ENCODE results near the gene ARID5B.
"Not testable (repeated sequence)": the region's sequence is repeated elsewhere in the genome, so short reads cannot be mapped to it uniquely, and the experiment has no call there.

The ARID5B gene

GRCh38 chr10:62022830-62023229, 121.3 kb downstream of the ARID5B start:
- H3K27me3 ChIP-seq (ENCODE audit: low read depth): no peaks in the 10 kb centered on the region
- no peaks in the 10 kb centered on the region for H3K9me3 ChIP-seq
- in situ Hi-C loops (cut with MboI; ENCODE audit: low sequenced_read_pairs): no loop called here
- no peaks in the 10 kb centered on the region; the same call in none of the 2 replicates for H3K36me3 ChIP-seq (replicated peaks)
- DNase-seq (ENCODE audit: low spot score in 2 of 2): no peak
- peaks cover 32% of the 10 kb centered on the region for H3K4me1 ChIP-seq
- no peak overlapping the region for H3K4me3 ChIP-seq

- in situ Hi-C loops (cut with MboI; ENCODE audit: low sequenced_read_pairs): no loop called here
- no peaks in the 10 kb centered on the region; the same call in none of the 2 replicates for H3K36me3 ChIP-seq (replicated peaks)
- H3K9me3 ChIP-seq: no peaks in the 10 kb centered on the region
- no peak for DNase-seq (ENCODE audit: low spot score in 2 of 2)
- no peak overlapping the region for H3K4me3 ChIP-seq
- H3K27me3 ChIP-seq (ENCODE audit: low read depth): no peaks in the 10 kb centered on the region
- H3K4me1 ChIP-seq: peaks cover 27% of the 10 kb centered on the region
Observed at GRCh38 chr10:62023329-62023728, 121.8 kb downstream of the ARID5B start.

DNA sequence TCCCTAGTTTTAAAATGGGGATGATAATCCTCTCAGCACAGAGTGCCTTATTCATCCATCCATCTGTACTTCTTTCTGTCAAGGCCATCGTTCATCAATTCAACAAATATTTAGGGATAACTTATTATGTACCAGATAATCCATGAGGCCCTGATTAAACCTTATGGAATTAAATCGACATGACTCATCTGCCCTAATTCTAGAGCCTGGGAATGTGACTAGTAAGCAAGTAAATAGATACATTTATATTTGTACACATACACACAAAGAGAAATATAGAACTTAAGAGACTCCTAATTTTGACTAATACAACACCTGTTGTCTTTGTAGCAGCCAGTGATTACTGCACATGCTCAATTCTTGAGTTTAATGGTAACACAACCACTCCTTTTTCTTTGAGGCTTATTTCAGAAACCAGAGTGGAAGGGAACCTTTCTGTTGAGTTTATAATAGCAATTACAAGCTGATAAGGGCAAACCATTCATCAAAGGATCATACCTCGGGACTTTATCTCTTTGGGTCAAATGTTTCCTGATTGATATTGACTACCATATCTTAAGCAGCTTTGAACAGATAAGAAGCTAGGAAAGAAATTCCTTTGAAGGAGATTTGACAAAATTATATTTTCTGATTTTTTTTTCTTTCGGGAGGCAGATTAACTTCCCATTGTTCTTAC, 122.7 kb downstream of the ARID5B start:
- in situ Hi-C loops (cut with MboI; ENCODE audit: low sequenced_read_pairs): no loop called here
- Histone ChIP-seq H3K27me3 (ENCODE audit: low read depth) (no peaks in the 10 kb centered on the region), H3K36me3 (replicated peaks) (no peaks in the 10 kb centered on the region; the same call in none of the 2 replicates), H3K9me3 (no peaks in the 10 kb centered on the region), H3K4me3 (no peak overlapping the region), H3K4me1 (peaks cover 20% of the 10 kb centered on the region)
- DNase-seq (ENCODE audit: low spot score in 2 of 2): no peak

- no peaks in the 10 kb centered on the region for H3K9me3 ChIP-seq
- in situ Hi-C loops (cut with MboI; ENCODE audit: low sequenced_read_pairs): no loop called here
- peaks cover 9% of the 10 kb centered on the region for H3K4me1 ChIP-seq
- H3K27me3 ChIP-seq (ENCODE audit: low read depth): no peaks in the 10 kb centered on the region
- DNase-seq (ENCODE audit: low spot score in 2 of 2): no peak
- H3K36me3 ChIP-seq (replicated peaks): no peaks in the 10 kb centered on the region; the same call in none of the 2 replicates
- no peak overlapping the region for H3K4me3 ChIP-seq
Observed at GRCh38 chr10:62025134-62025794, 123.8 kb downstream of the ARID5B start.

- in situ Hi-C loops (cut with MboI; ENCODE audit: low sequenced_read_pairs): no loop called here
- Histone ChIP-seq H3K4me1 (peaks cover 2% of the 10 kb centered on the region), H3K9me3 (no peaks in the 10 kb centered on the region), H3K27me3 (ENCODE audit: low read depth) (no peaks in the 10 kb centered on the region), H3K4me3 (no peak overlapping the region), H3K36me3 (replicated peaks) (no peaks in the 10 kb centered on the region; the same call in none of the 2 replicates)
- no peak for DNase-seq (ENCODE audit: low spot score in 2 of 2)
Observed at GRCh38 chr10:62025901-62026879, 124.7 kb downstream of the ARID5B start.

DNA sequence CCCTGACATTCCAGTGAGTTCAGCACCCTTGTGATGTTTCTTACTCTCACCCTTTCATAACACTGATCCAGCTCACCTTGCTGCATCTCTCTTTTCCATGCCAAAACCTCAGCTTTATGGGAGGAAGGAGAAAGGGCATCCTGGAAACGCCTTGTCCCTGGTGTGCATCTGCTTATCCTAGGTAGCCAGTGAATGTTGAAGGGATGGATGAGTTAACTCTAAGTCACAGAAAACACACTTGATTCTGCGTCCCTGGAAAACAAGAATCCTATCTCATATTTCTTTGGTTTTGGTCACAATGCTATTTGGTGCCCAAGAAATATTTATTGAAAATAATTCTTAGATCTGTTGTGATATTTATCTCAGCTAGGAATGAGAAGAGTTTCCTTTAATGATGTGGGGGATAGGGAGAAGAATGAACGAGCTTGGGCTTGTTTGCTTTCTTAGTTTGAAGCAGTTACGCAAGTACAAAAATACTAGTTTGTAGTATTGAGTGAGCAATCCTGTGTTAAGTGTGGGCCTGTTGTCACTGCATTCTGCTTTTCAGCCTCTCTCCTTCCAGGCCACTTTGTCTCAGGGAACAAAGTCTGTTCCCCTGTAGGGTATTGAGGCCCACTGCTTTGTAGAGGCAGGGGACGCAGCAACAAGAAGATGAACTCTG, 126.5 kb downstream of the ARID5B start:
- Histone ChIP-seq H3K27me3 (ENCODE audit: low read depth) (no peaks in the 10 kb centered on the region), H3K9me3 (no peaks in the 10 kb centered on the region), H3K4me3 (no peak overlapping the region), H3K4me1 (no peaks in the 10 kb centered on the region), H3K36me3 (replicated peaks) (no peaks in the 10 kb centered on the region; the same call in none of the 2 replicates)
- in situ Hi-C loops (cut with MboI; ENCODE audit: low sequenced_read_pairs): no loop called here
- no peak for DNase-seq (ENCODE audit: low spot score in 2 of 2)

DNA sequence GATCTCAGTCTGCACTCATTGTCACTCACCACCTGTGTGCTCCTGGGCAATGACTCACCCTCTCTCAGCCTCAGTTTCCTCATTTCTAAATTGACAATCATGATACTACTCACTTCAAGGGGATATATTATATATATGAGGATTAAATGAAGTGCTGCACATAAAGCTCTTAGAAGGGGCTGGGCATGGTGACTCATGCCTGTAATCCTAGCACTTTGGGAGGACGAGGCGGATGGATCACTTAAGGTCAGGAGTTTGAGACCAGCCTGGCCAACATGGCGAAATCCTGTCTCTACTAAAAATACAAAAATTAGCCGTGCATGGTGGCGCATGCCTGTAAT, 127.0 kb downstream of the ARID5B start:
- H3K4me1 ChIP-seq; H3K36me3 ChIP-seq (replicated peaks); H3K27me3 ChIP-seq (ENCODE audit: low read depth); DNase-seq (ENCODE audit: low spot score in 2 of 2); in situ Hi-C loops (cut with MboI; ENCODE audit: low sequenced_read_pairs); H3K4me3 ChIP-seq; H3K9me3 ChIP-seq: not testable (repeated sequence)

DNA sequence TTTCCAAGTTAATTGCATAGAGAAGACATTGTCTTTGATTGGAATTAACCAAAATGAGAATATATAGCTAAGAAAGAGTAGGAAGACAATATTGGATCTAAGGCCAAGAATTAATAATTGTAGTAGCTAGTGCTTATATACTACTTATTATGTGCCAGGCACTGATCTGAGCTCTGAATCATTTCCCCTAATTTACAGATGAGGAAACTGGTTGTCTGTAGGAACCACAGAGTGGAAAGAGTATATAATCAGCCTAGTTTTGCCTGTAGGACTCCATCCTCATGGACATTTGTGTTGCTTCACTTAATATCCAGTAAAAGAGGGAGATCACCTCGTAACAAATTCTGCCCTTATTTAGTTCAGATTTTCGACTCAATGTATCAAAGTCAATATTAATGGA, 127.9 kb downstream of the ARID5B start:
- in situ Hi-C loops (cut with MboI; ENCODE audit: low sequenced_read_pairs): no loop called here
- Histone ChIP-seq H3K27me3 (ENCODE audit: low read depth) (no peaks in the 10 kb centered on the region), H3K4me3 (no peak overlapping the region), H3K4me1 (no peaks in the 10 kb centered on the region), H3K9me3 (no peaks in the 10 kb centered on the region), H3K36me3 (replicated peaks) (no peaks in the 10 kb centered on the region; the same call in none of the 2 replicates)
- DNase-seq (ENCODE audit: low spot score in 2 of 2): no peak

DNA sequence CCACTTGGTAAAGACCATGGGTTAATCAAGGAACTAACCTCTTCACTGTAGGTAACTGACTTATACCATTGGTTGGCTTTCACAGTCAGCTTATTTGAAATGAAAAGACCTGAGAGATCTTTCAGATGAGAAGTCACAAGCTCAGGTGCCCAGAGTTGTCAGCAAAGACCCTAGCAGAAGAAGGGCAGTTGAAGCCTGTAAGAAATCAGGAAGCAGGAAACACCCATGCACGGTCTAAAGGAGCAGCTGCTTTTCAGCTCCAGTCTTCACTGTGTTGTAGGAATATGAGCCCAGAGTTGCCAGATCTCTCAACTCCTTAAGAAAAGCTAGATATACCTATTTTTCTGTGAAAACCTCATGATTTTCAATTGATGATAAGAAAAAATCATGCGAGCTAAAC, 130.0 kb downstream of the ARID5B start:
- DNase-seq (ENCODE audit: low spot score in 2 of 2): no peak
- peaks cover 6% of the 10 kb centered on the region for H3K4me1 ChIP-seq
- H3K9me3 ChIP-seq: no peaks in the 10 kb centered on the region
- in situ Hi-C loops (cut with MboI; ENCODE audit: low sequenced_read_pairs): no loop called here
- no peaks in the 10 kb centered on the region; the same call in 1 of the 2 replicates for H3K36me3 ChIP-seq (replicated peaks)
- H3K27me3 ChIP-seq (ENCODE audit: low read depth): no peaks in the 10 kb centered on the region
- no peak overlapping the region for H3K4me3 ChIP-seq

- no peaks in the 10 kb centered on the region for H3K9me3 ChIP-seq
- H3K36me3 ChIP-seq (replicated peaks): no peaks in the 10 kb centered on the region
- in situ Hi-C loops (cut with MboI; ENCODE audit: low sequenced_read_pairs): no loop called here
- no peaks in the 10 kb centered on the region for H3K27me3 ChIP-seq (ENCODE audit: low read depth)
- no peak overlapping the region for H3K4me3 ChIP-seq
- no peak for DNase-seq (ENCODE audit: low spot score in 2 of 2)
- H3K4me1 ChIP-seq: peaks cover 19% of the 10 kb centered on the region
Observed at GRCh38 chr10:62033125-62033524, 131.6 kb downstream of the ARID5B start.

DNA sequence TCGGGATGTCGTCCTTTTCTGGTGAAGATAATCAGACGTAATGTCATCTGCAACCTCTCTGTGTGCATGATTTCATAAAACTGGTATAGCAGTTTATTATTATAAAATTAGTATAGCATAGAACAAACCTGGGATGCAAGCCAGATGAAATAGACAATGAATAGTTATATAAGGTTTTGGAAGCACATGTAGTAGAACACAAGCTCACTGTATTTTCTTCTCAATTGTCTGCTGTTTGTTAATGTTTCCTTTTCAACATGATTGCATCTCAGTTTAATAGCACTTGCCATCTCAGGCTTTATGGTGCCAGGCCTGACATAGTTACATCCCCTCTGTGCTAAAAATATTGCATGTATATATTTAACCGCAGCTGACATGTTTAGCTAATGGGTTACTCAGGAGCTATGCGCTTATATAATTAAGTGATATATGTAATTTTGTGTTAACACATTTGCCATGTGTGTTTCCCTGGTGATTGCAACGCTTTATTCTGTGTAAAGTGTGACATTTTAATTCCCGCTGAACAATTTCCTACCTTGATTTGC, 132.7 kb downstream of the ARID5B start:
- Histone ChIP-seq H3K27me3 (ENCODE audit: low read depth) (no peaks in the 10 kb centered on the region), H3K4me1 (peaks cover 30% of the 10 kb centered on the region), H3K36me3 (replicated peaks) (no peaks in the 10 kb centered on the region), H3K9me3 (no peaks in the 10 kb centered on the region), H3K4me3 (no peak overlapping the region)
- in situ Hi-C loops (cut with MboI; ENCODE audit: low sequenced_read_pairs): no loop called here
- DNase-seq (ENCODE audit: low spot score in 2 of 2): no peak

GRCh38 chr10:62036186-62037081, 134.9 kb downstream of the ARID5B start:
- peak in 1 of 2 experiments; percentile 30 for DNase-seq (ENCODE audit: low spot score in 2 of 2)
- no peak overlapping the region for H3K4me3 ChIP-seq
- no peaks in the 10 kb centered on the region for H3K27me3 ChIP-seq (ENCODE audit: low read depth)
- in situ Hi-C loops (cut with MboI; ENCODE audit: low sequenced_read_pairs): no loop called here
- no peaks in the 10 kb centered on the region for H3K36me3 ChIP-seq (replicated peaks)
- H3K4me1 ChIP-seq: peaks cover 37% of the 10 kb centered on the region
- no peaks in the 10 kb centered on the region for H3K9me3 ChIP-seq
